Measurements from ENCODE around the gene ETFA. TPM values are rescaled to one million over a fixed set of nuclear protein-coding genes. Genes with fewer than 3 reads are reported as not detected.
A peak's percentile ranks its signal among the peaks of the same experiment; 100 is the strongest.

The ETFA gene
- polyA plus RNA-seq, 1 donor from 2014 or later: 107 TPM

DNA sequence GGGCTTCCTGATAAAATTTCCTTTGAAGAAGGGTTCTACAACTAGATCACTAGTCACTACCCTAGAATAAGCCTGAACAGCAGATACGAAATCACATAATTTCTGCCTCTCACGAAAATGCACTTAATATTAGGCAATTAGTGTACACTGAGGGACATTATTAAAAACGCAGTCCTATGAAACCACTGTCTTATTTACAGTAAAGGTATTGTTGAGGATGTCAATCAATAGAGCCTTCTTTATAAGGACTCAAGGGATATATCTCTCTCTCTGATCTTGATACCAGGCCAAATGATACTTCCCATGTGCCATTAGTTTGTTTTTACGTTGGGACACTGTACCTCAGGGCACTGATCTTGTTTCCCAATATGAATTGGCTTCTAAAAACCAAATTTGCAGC lies 59.6 kb downstream of the ETFA start:
- no peak overlapping the region for H3K27ac Mint-ChIP-seq
- no peaks in the 10 kb centered on the region for H3K27me3 Mint-ChIP-seq
- H3K9me3 Mint-ChIP-seq: no peaks in the 10 kb centered on the region
- no peak overlapping the region for H3K4me3 Mint-ChIP-seq
- H3K36me3 Mint-ChIP-seq: peaks cover 8% of the 10 kb centered on the region
- no peaks in the 10 kb centered on the region for H3K4me1 Mint-ChIP-seq

DNA sequence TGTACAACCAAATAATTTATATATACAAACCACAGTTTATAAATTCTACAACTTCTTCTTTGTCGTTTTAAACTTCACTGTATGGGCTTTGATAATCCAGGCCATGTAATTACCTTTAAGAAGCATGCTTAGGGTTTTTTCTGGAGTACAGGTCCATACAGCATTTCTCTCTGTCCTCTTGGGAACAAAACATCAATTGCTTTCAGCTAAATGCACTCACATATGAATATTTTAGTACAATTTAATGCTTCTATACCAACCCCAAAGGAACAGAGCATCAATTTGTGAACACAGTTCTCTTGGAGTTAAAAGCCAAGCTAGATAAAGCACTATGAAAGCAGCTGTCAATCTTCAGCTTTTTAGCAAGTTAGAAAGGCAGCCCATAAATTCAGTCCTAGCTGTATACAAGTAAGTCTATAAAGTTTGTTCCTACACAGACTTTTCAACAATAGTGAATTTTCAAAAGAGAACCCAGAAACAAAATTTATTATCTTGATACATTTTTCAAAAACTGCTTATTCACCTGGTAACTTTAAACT lies 66.1 kb downstream of the ETFA start:
- H3K27me3 Mint-ChIP-seq: no peaks in the 10 kb centered on the region
- H3K36me3 Mint-ChIP-seq: peaks cover 10% of the 10 kb centered on the region
- H3K9me3 Mint-ChIP-seq: no peaks in the 10 kb centered on the region
- peaks cover 0 to 4% (median 0%) of the 10 kb centered on the region in 3 donors for H3K4me1 Mint-ChIP-seq
- no peak overlapping the region for H3K4me3 Mint-ChIP-seq
- no peak overlapping the region for H3K27ac Mint-ChIP-seq

DNA sequence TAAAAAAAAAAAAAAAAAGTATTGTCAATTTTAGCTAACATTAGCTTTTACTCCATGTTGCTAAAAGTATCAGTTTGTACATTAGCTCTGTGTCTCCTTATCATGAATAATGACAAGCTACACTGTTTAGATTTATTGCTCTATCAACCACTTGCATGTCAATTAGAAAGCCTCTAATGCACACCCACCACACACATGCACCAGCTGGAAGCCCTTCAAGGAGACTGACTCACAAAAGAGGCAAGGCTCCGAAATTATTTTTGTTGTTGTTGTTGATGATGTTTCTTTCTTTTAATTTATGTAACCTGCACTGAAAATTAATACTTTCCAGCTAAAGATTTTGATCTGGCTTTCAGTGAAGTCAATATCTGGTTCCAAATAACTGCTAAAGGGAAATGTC lies 71.5 kb downstream of the ETFA start:
- no peak overlapping the region for H3K4me3 Mint-ChIP-seq
- H3K9me3 Mint-ChIP-seq: no peaks in the 10 kb centered on the region
- no peak overlapping the region for H3K27ac Mint-ChIP-seq
- H3K4me1 Mint-ChIP-seq: peaks cover 0 to 4% (median 0%) of the 10 kb centered on the region in 3 donors
- H3K27me3 Mint-ChIP-seq: no peaks in the 10 kb centered on the region
- peaks cover 11% of the 10 kb centered on the region for H3K36me3 Mint-ChIP-seq

DNA sequence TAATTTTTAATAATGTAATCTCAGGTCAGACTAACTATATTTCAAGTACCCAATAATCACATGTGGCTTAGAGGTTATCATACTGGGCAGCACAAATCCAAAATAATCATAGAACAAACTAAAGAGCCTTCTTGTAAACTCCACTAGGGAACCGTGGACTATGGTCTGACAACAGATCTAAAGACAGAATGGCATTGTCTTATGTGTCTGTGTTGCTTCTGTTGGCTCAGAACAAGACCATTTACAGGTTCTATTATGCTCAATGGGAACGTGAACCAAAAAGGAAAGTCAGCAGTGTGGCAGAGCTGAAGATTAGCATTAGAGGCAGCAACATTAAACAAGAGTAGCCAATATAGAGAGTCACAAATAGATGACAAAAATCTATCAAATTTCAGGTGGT lies 74.9 kb downstream of the ETFA start:
- no peak overlapping the region for H3K4me3 Mint-ChIP-seq

DNA sequence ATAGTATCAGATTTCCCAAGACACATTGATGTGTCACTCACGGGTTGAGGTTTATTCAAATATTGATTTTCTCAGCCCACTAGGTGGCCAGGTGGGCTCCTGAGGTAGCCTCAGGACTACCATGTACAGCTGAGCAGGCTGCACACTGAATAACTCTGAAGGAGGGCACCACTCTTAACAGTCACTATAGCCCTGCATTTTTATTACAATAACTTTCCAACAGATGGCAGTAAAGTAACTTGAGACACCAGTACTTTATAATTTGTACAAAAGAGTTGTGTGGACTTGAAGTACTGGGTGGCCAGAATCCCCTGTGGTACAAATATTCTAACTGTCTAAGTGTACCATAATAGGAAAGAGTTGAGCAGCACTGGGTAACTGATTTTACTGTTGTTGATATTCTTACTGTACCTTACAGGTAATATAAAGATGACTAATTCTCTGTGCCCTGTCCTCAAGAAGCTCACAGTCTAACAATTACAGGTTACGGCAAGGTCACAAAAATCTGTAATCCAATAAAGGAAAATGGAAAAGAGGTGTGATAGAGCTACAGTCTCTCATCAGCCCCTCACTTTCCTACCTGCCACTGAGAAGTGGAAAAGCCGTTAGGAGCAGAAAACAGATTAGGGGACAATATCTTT lies 76.0 kb downstream of the ETFA start:
- H3K9me3 Mint-ChIP-seq: no peaks in the 10 kb centered on the region
- H3K36me3 Mint-ChIP-seq: peaks cover 1% of the 10 kb centered on the region
- no peaks in the 10 kb centered on the region for H3K27me3 Mint-ChIP-seq
- H3K4me3 Mint-ChIP-seq: no peak overlapping the region
- no peak overlapping the region for H3K27ac Mint-ChIP-seq
- H3K4me1 Mint-ChIP-seq: no peaks in the 10 kb centered on the region

More for the DNA sequence above, 74.9 kb downstream of the ETFA start:
- Mint-ChIP-seq H3K4me1 (no peaks in the 10 kb centered on the region), H3K9me3 (no peaks in the 10 kb centered on the region), H3K27ac (no peak overlapping the region), H3K27me3 (no peaks in the 10 kb centered on the region), H3K36me3 (peaks cover 1% of the 10 kb centered on the region)

DNA sequence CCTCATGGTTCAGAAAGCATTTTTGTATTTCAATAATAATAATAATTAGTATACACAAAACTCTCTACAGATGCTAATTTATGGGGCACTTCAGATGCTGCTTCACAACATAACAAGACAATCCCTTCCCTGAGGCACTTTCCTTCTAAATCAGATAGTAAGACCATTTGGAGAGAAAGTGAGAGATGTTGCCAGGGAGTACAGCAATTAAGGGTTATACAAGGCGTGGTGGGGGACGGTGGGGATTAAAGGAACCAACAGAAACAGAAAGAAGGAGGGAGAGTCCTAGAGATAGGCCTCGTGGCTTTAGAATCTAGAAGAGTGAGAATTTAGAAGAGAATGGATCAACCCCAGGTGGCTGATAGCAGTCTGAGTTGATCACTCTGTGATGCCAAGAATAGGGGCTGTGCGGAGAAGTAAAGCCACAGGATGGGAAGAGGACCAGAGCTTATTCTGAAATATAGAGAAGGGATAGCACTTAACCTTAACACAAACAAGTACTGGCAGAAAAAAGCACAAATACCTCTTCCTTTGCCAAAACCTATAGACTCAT lies 76.9 kb downstream of the ETFA start:
- Mint-ChIP-seq H3K9me3 (no peaks in the 10 kb centered on the region), H3K4me1 (no peaks in the 10 kb centered on the region), H3K27ac (no peak overlapping the region), H3K27me3 (no peaks in the 10 kb centered on the region), H3K36me3 (peaks cover 1% of the 10 kb centered on the region), H3K4me3 (no peak overlapping the region)

DNA sequence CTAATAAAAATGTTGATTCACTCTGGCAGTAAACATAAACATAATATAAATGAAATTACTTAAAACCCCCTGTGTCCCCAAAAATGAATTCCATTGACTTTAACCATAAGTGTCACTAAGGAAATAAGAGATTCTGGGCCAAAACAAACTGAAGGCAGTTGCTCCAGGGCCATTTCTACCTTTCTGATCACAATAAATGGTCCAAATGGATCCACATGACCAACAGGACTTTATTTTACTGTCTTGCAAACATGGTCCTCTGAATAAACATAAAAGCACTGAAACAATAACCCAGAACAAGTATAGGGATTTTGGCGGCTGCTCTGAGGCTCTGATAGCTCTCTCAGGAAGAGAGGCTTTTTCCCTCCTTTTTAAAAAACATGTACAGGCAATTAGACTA lies 77.3 kb downstream of the ETFA start:
- Mint-ChIP-seq H3K27me3 (no peaks in the 10 kb centered on the region), H3K9me3 (no peaks in the 10 kb centered on the region), H3K36me3 (peaks cover 1% of the 10 kb centered on the region), H3K27ac (no peak overlapping the region), H3K4me1 (no peaks in the 10 kb centered on the region), H3K4me3 (no peak overlapping the region)

DNA sequence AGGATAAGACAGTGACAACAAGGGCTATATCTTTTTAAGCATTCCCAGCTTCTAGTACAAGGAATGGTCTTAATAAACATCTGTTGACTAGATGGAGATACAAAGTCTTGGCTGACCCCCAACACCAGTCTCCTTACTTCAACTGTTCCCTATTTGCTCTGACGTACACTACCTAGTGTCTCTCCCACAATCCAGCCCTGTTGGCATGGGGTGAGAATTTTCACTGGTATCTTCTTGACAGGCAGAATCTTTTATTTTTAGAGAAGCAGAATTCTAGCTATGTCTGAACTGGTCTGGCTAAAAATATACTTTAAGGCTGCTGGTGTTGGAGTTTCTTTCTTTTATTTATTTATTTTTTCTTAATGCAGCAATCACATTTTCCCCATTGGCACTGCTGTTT lies 82.0 kb downstream of the ETFA start:
- Mint-ChIP-seq H3K27ac (no peak overlapping the region), H3K36me3 (no peaks in the 10 kb centered on the region), H3K4me1 (no peaks in the 10 kb centered on the region), H3K27me3 (no peaks in the 10 kb centered on the region), H3K9me3 (no peaks in the 10 kb centered on the region), H3K4me3 (no peak overlapping the region)

DNA sequence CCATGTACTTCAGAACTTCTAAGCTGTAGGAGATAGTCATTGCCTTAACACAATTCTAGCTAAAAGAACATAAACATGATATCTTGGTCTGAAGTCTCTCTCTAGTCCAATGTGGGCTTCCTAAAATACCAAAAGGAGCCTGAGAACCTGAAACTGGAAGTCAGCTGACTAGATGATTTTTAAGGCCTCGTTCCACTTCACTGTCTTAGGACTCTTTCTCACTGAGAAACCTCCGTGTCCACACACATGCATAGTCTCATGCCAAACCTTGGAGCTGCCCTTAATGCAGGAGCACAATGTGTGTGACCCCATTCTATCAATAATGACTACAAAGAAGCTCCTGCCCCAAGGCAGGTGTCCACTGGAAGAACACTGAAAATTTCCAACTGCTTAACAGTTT lies 87.7 kb downstream of the ETFA start:
- Mint-ChIP-seq H3K4me3 (no peak overlapping the region), H3K36me3 (peaks cover 17% of the 10 kb centered on the region), H3K9me3 (peaks cover 0 to 3% (median 1%) of the 10 kb centered on the region in 3 donors)

DNA sequence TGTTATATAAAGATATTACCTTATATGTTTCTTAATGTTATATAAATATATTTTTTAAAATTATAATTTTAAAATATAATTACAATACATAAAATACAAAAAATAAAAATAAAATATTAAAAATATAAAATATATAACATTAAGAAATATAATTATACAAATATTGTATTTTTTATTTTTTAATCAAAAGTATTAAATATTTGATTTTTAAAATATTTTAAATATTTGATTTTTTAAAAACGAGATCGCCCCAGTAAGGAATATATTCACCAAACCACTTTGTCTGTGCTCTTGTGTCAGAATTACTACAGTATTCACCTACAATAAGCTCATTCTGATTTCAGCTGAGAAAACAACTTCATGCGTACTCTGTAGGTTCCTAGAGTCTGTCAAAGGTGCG lies 89.1 kb downstream of the ETFA start:
- H3K4me1 Mint-ChIP-seq: peaks cover 0 to 7% (median under 1%) of the 10 kb centered on the region in 3 donors
- peaks cover 0 to 3% (median 1%) of the 10 kb centered on the region in 3 donors for H3K9me3 Mint-ChIP-seq
- H3K27me3 Mint-ChIP-seq: no peaks in the 10 kb centered on the region
- H3K36me3 Mint-ChIP-seq: peaks cover 17% of the 10 kb centered on the region
- H3K4me3 Mint-ChIP-seq: no peak overlapping the region
- H3K27ac Mint-ChIP-seq: no peak overlapping the region

More for the DNA sequence above, 87.7 kb downstream of the ETFA start:
- H3K27me3 Mint-ChIP-seq: no peaks in the 10 kb centered on the region
- peaks cover 0 to 6% (median 0%) of the 10 kb centered on the region in 3 donors for H3K4me1 Mint-ChIP-seq
- H3K27ac Mint-ChIP-seq: no peak overlapping the region

DNA sequence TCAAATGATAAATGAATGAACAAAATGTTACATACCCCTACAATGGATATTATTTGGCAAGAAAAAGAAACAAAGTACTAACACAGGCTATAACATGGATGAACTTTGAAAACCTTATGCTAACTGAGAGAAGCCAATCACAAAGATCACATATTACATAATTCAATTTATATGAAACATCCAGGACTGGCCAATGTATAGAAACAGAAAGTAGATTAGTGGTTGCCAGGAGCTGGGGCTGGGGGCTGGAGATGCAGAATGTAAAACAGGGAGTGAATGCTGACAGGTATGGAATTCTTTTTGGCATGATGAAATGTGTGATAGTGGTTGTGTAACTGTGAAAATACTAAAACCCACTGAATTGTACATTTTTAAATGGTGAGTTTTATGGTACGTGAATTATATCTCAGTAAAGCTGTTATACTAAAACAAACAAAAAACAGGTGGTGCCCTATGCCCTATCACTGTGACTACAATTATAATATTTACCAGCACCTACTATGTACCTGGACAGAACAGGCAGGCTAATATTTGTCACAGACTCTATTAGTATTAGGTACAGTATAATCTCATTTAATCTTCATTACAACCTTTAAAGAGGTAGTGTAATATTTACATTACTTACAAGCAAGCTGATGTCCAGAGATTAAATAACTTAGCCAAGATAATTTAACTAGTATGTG lies 90.0 kb downstream of the ETFA start:
- Mint-ChIP-seq H3K27ac (no peak overlapping the region), H3K36me3 (peaks cover 17% of the 10 kb centered on the region), H3K9me3 (peaks cover 0 to 3% (median 1%) of the 10 kb centered on the region in 3 donors), H3K27me3 (no peaks in the 10 kb centered on the region), H3K4me1 (peaks cover 0 to 7% (median 1%) of the 10 kb centered on the region in 3 donors), H3K4me3 (no peak overlapping the region)

DNA sequence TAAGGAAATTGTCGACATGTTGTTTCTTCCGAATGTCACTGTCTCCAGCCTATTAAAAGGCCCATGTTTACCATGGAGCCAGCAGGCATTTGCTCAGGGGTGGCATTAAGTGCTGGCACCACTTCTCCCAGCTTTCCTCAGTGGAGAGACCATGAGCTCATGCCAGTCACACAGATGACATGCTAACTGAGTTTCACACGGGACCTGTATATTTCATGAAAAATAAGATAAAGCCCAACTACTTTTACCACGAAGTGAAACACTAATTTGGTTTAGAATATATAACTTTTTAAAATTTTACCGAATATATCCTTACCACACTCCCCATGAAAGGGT lies 93.4 kb downstream of the ETFA start:
- H3K4me1 Mint-ChIP-seq: peaks cover 0 to 10% (median 1%) of the 10 kb centered on the region in 3 donors
- peaks cover 0 to 3% (median 1%) of the 10 kb centered on the region in 3 donors for H3K9me3 Mint-ChIP-seq
- H3K27ac Mint-ChIP-seq: no peak overlapping the region
- no peaks in the 10 kb centered on the region for H3K27me3 Mint-ChIP-seq
- peaks cover 18% of the 10 kb centered on the region for H3K36me3 Mint-ChIP-seq
- no peak overlapping the region for H3K4me3 Mint-ChIP-seq

DNA sequence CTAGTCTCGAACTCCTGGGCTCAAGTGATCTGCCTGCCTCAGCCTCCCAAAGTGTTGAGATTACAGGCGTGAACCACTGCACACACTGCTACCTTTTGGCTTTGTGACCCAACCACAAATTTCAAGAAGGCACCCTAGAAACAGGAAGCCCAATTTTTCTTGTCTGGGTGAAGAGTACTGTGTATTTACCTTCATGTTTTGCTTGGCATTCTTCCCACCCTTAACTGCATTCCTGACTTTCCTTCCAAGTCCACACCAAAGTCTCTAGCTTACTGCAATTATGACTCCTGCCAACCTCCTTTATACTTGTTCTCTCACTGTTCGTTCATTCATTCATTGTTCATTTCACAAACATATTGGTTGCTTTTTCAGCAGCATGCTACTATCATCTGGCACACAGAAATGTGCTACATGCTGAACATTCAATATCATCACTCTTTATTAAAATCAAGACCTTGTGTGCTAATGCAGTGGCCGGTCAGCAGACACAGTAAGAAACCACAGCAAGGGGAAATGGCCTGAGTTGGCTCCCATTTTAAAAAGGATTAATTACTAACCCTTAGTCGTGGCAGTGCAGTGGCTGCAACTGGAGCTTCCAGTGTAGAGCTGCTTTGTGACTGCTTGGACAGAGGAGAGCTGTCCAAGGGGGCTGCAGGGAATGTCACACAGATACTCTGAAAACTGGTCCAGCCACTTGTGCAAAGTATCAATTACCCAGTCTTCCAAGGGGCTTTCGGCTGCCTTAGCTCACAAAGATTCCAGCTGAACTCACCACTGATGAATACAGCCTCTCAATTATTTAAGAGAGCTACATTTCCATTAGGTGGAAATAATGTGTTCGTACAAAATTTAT lies 94.0 kb downstream of the ETFA start:
- Mint-ChIP-seq H3K36me3 (peaks cover 18% of the 10 kb centered on the region), H3K27ac (no peak overlapping the region), H3K27me3 (no peaks in the 10 kb centered on the region), H3K4me3 (no peak overlapping the region), H3K4me1 (peaks cover 0 to 10% (median 1%) of the 10 kb centered on the region in 3 donors), H3K9me3 (peaks cover 0 to 3% (median 1%) of the 10 kb centered on the region in 3 donors)

DNA sequence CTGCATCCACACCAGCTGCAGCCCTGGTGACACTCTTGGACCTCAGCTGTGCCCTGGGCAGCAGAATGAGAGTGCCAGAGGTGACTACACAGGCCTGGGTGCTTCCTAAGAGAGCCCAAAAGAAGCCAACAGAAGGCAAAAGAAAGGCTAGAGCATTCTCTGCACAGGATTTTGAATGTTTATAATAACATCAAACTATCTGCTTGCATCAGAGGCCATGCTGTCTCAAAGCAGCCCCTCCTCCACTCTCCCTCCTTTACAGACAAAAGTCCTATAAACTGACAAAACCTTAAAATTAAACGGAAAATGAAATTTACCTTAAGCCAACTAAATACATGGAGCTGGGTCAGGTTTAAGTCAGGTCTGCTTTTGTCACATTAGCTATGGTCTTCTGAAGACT lies 95.6 kb downstream of the ETFA start:
- Mint-ChIP-seq H3K4me1 (peaks cover 0 to 10% (median 1%) of the 10 kb centered on the region in 3 donors), H3K27me3 (no peaks in the 10 kb centered on the region), H3K9me3 (peaks cover 0 to 3% (median 1%) of the 10 kb centered on the region in 3 donors), H3K4me3 (no peak overlapping the region), H3K36me3 (peaks cover 21% of the 10 kb centered on the region), H3K27ac (peak overlapping the region in 1 of 3 donors; percentile 8)

DNA sequence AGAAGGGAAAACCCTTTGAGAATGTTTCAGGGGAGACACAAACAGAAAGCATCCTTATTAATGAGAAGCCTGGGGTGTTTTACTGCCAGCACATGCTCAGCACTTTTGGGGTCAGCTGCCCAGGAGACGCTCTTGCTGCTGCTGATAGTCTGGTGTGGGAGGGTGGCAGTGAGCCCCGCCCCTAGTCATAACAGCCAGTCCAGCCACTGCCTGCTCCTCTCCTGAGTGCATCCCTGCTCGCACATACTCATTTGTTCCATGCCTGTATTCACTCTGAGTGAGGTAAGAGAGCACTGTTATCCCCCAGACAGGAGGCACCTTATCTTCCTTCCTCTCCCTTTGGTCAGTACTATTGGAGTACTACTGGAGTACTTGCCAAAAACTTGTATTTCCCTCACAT lies 101.3 kb downstream of the ETFA start:
- Mint-ChIP-seq H3K4me3 (no peak overlapping the region), H3K27ac (no peak overlapping the region), H3K9me3 (no peaks in the 10 kb centered on the region), H3K27me3 (no peaks in the 10 kb centered on the region), H3K36me3 (peaks cover 17% of the 10 kb centered on the region), H3K4me1 (no peaks in the 10 kb centered on the region)

Measured in IgD-negative memory B cell (primary cell).